H9 (cell line): Measurements from ENCODE around the gene PKDCC. TPM values are rescaled to one million over a fixed set of nuclear protein-coding genes. Genes with fewer than 3 reads are reported as not detected.

Experiments used
- DNase-seq: peaks from one replicate; pipeline ENCODE4 v3.0.0-alpha.2; 2017
- H2AFZ ChIP-seq: one replicate; pipeline ENCODE4 v1.6.1; 2013; ENCODE audit warnings: mild to moderate bottlenecking, low read length, control low read depth, moderate library complexity
- H2AK5ac ChIP-seq: 2 replicates; pipeline ENCODE4 v1.6.1; 2013; ENCODE audit warnings: low read length, control low read depth, mixed read lengths; ENCODE audit not compliant: insufficient read length
- H2BK120ac ChIP-seq: one replicate; pipeline ENCODE4 v1.6.1; 2013; ENCODE audit warnings: low read depth, mild to moderate bottlenecking, low read length, control low read depth, inconsistent platforms; ENCODE audit not compliant: poor library complexity, severe bottlenecking
- H2BK12ac ChIP-seq: 2 replicates; pipeline ENCODE4 v1.6.1; 2013; ENCODE audit warnings: low read length, control low read depth, mixed read lengths, low read depth; ENCODE audit not compliant: insufficient read length
- H2BK15ac ChIP-seq: 2 replicates; pipeline ENCODE4 v1.6.1; 2013; ENCODE audit warnings: low read depth, low read length, control low read depth
- H2BK20ac ChIP-seq: one replicate; pipeline ENCODE4 v1.6.1; 2013; ENCODE audit warnings: low read depth, mild to moderate bottlenecking, low read length, control low read depth, inconsistent platforms; ENCODE audit not compliant: poor library complexity, severe bottlenecking
- H2BK5ac ChIP-seq: 2 replicates; pipeline ENCODE4 v1.6.1; 2013; ENCODE audit warnings: low read length, control low read depth, mixed read lengths; ENCODE audit not compliant: insufficient read length
- H3K14ac ChIP-seq: 2 replicates; pipeline ENCODE4 v1.6.1; 2013; ENCODE audit warnings: low read length, control low read depth; ENCODE audit not compliant: insufficient read depth
- H3K18ac ChIP-seq: 2 replicates; pipeline ENCODE4 v1.6.1; 2013; ENCODE audit warnings: low read depth, mild to moderate bottlenecking, mixed read lengths, low read length, control low read depth; ENCODE audit not compliant: insufficient read length
- H3K23ac ChIP-seq: 2 replicates; pipeline ENCODE4 v1.6.1; 2013; ENCODE audit warnings: low read length, control low read depth, mixed read lengths, low read depth; ENCODE audit not compliant: insufficient read length
- H3K23me2 ChIP-seq: 2 replicates; pipeline ENCODE4 v1.6.1; 2013; ENCODE audit warnings: low read depth, mild to moderate bottlenecking, mixed read lengths, low read length, control low read depth; ENCODE audit not compliant: insufficient read length, poor library complexity, severe bottlenecking
- H3K27ac ChIP-seq: 2 replicates; pipeline ENCODE4 v1.5.1; 2013; ENCODE audit warnings: low read length, control low read depth, mixed read lengths, low read depth; ENCODE audit not compliant: insufficient read length
- H3K27me3 ChIP-seq: 2 replicates; pipeline ENCODE4 v1.6.1; 2013; ENCODE audit warnings: low read length, control low read depth, inconsistent platforms; ENCODE audit not compliant: insufficient read depth
- H3K4ac ChIP-seq: 2 replicates; pipeline ENCODE4 v1.6.1; 2013; ENCODE audit warnings: low read depth, mild to moderate bottlenecking, control low read depth, inconsistent platforms, low read length, moderate library complexity
- H3K4me1 ChIP-seq: 2 replicates; pipeline ENCODE4 v1.6.1; 2013; ENCODE audit warnings: low read length, control low read depth, inconsistent platforms; ENCODE audit not compliant: insufficient read depth
- H3K4me2 ChIP-seq: 2 replicates; pipeline ENCODE4 v1.6.1; 2013; ENCODE audit warnings: low read length, control low read depth, mixed read lengths; ENCODE audit not compliant: insufficient read length, insufficient read depth
- H3K56ac ChIP-seq: 2 replicates; pipeline ENCODE4 v1.6.1; 2013; ENCODE audit warnings: low read depth, mild to moderate bottlenecking, mixed read lengths, low read length, control low read depth; ENCODE audit not compliant: insufficient read length
- H3K79me1 ChIP-seq: 2 replicates; pipeline ENCODE4 v1.6.1; 2013; ENCODE audit warnings: low read depth, mild to moderate bottlenecking, moderate library complexity, low read length, control low read depth, inconsistent platforms; ENCODE audit not compliant: insufficient read depth, poor library complexity, severe bottlenecking
- H3K79me2 ChIP-seq: 2 replicates; pipeline ENCODE4 v1.6.1; 2013; ENCODE audit warnings: low read length, control low read depth, inconsistent platforms; ENCODE audit not compliant: insufficient read depth
- H3K9ac ChIP-seq: 2 replicates; pipeline ENCODE4 v1.6.1; 2013; ENCODE audit warnings: low read length, control low read depth, mixed read lengths; ENCODE audit not compliant: insufficient read length; ENCODE audit errors: extremely low read depth
- H3K9me3 ChIP-seq: one replicate; pipeline ENCODE4 v1.6.1; 2013; ENCODE audit warnings: low read depth, low read length, inconsistent platforms; ENCODE audit not compliant: control insufficient read depth
- H3T11ph ChIP-seq: one replicate; pipeline ENCODE4 v1.6.1; 2013; ENCODE audit warnings: mild to moderate bottlenecking, low read length, control low read depth, inconsistent platforms
- H4K20me1 ChIP-seq: one replicate; pipeline ENCODE4 v1.6.1; 2013; ENCODE audit not compliant: control insufficient read depth, insufficient read length, insufficient read depth
- H4K5ac ChIP-seq: 2 replicates; pipeline ENCODE4 v1.6.1; 2013; ENCODE audit warnings: low read depth, mild to moderate bottlenecking, mixed read lengths, low read length, control low read depth; ENCODE audit not compliant: insufficient read length
- H4K8ac ChIP-seq: replicated peaks from 2 replicates; pipeline ENCODE4 v1.6.1; 2013; ENCODE audit warnings: low read length, control low read depth, mixed read lengths, low read depth; ENCODE audit not compliant: insufficient read length
- H4K91ac ChIP-seq: 2 replicates; pipeline ENCODE4 v1.6.1; 2013; ENCODE audit warnings: low read depth, mild to moderate bottlenecking, moderate library complexity, mixed read lengths, low read length, control low read depth; ENCODE audit not compliant: insufficient read length
- H3K27ac Mint-ChIP-seq, 3 experiments: 2 replicates in 2 of 3; 3 replicates in 1 of 3; pipeline ENCODE4 v1.8.0; 2020 to 2021; ENCODE audit warnings: mixed read lengths in 3 of 3, mild to moderate bottlenecking in 1 of 3, moderate library complexity in 1 of 3
- H3K27me3 Mint-ChIP-seq: 2 replicates; pipeline ENCODE4 v1.8.0; 2021; ENCODE audit warnings: low read depth, mild to moderate bottlenecking, moderate library complexity, mixed read lengths
- H3K36me3 Mint-ChIP-seq, 3 experiments: 2 replicates in 2 of 3; 3 replicates in 1 of 3; pipeline ENCODE4 v1.8.0; 2020 to 2021; ENCODE audit warnings: low read depth in 3 of 3, mixed read lengths in 3 of 3; ENCODE audit not compliant: insufficient read depth in 1 of 3
- H3K4me1 Mint-ChIP-seq, 2 experiments: 2 replicates each; pipeline ENCODE4 v1.8.0; 2020; ENCODE audit warnings: mixed read lengths in 2 of 2
- H3K4me3 Mint-ChIP-seq, 2 experiments: 2 replicates in 1 of 2; 3 replicates in 1 of 2; pipeline ENCODE4 v1.8.0; 2020 to 2021; ENCODE audit warnings: mild to moderate bottlenecking in 2 of 2, mixed read lengths in 2 of 2, moderate library complexity in 1 of 2
- H3K9me3 Mint-ChIP-seq, 2 experiments: 2 replicates in 1 of 2; 3 replicates in 1 of 2; pipeline ENCODE4 v1.8.0; 2020; ENCODE audit warnings: mild to moderate bottlenecking in 2 of 2, mixed read lengths in 2 of 2, moderate library complexity in 1 of 2
- WGBS: extraction: QIAGEN DNeasy Blood & Tissue Kit; methylation state at CpG from one replicate; pipeline ENCODE4 v1.1.7; 2013; ENCODE audit warnings: missing lambda C conversion rate, low lambda C conversion rate, mixed read lengths; ENCODE audit not compliant: insufficient read length; ENCODE audit errors: extremely low coverage; 5-methylcytosine and 5-hydroxymethylcytosine counted together
- total RNA-seq: library from RNA; stranded (reverse); gene quantifications from 2 replicates; pipeline ENCODE4 v1.2.1, GENCODE V29; 2021
- TF ChIP-seq, protein P1 (sequence below): fragments of 200-600 bp; sonication (generic); conservative IDR thresholded peaks from 3 replicates; pipeline ENCODE4 v1.8.0; 2021; ENCODE audit warnings: antibody characterized with exemption, mild to moderate bottlenecking

Gene PKDCC
- total RNA-seq, 1 experiment from 2014 or later, result 134 TPM

DNA sequence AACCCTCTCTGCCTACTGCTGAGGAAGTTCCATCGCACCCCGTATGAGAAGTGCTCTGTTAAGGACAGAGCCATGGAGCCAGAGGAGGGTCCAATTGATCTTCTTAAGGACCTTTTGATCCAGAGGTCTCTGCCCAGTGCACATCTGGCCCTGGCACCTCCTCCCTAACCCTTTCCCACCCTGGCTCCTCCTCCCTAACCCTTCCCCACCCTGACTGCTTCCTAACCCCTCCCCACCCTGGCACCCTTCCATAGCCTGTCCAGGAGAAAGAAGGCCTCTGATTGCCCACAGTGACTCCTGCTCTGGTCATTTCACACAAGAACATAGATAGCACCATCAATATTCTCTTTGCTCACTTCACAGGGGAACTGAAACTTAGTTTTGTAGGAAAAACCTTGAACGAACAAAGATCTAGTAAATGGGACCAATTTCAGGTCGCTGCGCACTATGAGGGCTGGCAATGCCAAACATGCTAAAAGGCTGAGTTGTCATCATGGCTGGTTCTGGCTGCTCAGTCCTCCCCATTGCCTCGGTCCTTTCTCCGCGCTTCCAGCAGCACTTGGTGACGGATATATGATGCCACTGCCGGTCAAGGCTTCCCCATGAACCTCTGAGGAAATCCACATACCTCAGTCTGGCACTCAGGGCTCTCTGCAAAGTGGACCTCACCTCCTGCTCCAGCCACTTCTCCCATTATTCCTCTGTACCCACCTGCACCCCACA is 49.2 kb downstream of the PKDCC start:
- Histone ChIP-seq H3K23me2 (peaks cover 8% of the 10 kb centered on the region), H2AFZ (no peak overlapping the region), H4K91ac (no peak overlapping the region), H3K27me3 (no peaks in the 10 kb centered on the region; the same call in 1 of the 2 replicates), H3K79me2 (no peaks in the 10 kb centered on the region), H3K18ac (no peak overlapping the region), H3K56ac (no peak overlapping the region), H3K4ac (no peak overlapping the region), H2BK15ac (no peak overlapping the region), H3T11ph (no peak overlapping the region), H4K20me1 (no peaks in the 10 kb centered on the region), H2BK120ac (no peak overlapping the region), H2BK5ac (no peak overlapping the region), H2BK20ac (no peak overlapping the region), H3K14ac (no peak overlapping the region), H3K79me1 (no peaks in the 10 kb centered on the region), H4K5ac (no peak overlapping the region), H3K9ac (no peak overlapping the region), H3K4me1 (peaks cover 5% of the 10 kb centered on the region; the same call in 1 of the 2 replicates), H3K23ac (no peak overlapping the region), H3K27ac (no peak overlapping the region), H2BK12ac (no peak overlapping the region), H2AK5ac (no peak overlapping the region), H3K4me2 (no peak overlapping the region), H3K9me3 (no peaks in the 10 kb centered on the region), H4K8ac (no peak overlapping the region)
- peaks cover 3 to 7% (median 6%) of the 10 kb centered on the region in 3 experiments; a peak in 5 of 7 replicates for H3K36me3 Mint-ChIP-seq
- TF ChIP-seq, protein P1, sequence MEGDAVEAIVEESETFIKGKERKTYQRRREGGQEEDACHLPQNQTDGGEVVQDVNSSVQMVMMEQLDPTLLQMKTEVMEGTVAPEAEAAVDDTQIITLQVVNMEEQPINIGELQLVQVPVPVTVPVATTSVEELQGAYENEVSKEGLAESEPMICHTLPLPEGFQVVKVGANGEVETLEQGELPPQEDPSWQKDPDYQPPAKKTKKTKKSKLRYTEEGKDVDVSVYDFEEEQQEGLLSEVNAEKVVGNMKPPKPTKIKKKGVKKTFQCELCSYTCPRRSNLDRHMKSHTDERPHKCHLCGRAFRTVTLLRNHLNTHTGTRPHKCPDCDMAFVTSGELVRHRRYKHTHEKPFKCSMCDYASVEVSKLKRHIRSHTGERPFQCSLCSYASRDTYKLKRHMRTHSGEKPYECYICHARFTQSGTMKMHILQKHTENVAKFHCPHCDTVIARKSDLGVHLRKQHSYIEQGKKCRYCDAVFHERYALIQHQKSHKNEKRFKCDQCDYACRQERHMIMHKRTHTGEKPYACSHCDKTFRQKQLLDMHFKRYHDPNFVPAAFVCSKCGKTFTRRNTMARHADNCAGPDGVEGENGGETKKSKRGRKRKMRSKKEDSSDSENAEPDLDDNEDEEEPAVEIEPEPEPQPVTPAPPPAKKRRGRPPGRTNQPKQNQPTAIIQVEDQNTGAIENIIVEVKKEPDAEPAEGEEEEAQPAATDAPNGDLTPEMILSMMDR, result no peak
- no peak for DNase-seq
- H3K4me1 Mint-ChIP-seq, result peaks cover 15 to 18% of the 10 kb centered on the region in 2 experiments
- H3K27ac Mint-ChIP-seq, result no peak overlapping the region; a peak in 1 of 7 replicates
- no CpG with 5 or more reads among the region's 10 CpGs for WGBS
- H3K9me3 Mint-ChIP-seq, result peaks cover 9 to 12% of the 10 kb centered on the region in 2 experiments
- peaks cover 40% of the 10 kb centered on the region for H3K27me3 Mint-ChIP-seq
- no peak overlapping the region for H3K4me3 Mint-ChIP-seq
